H9 (cell line): ENCODE results near the gene FNDC8. TPM values are rescaled to one million over a fixed set of nuclear protein-coding genes. Genes with fewer than 3 reads are reported as not detected.

Experiments used
- DNase-seq: peaks from one replicate; pipeline ENCODE4 v3.0.0-alpha.2; 2017
- H2AFZ ChIP-seq: one replicate; pipeline ENCODE4 v1.6.1; 2013; ENCODE audit warnings: mild to moderate bottlenecking, low read length, control low read depth, moderate library complexity
- H2AK5ac ChIP-seq: 2 replicates; pipeline ENCODE4 v1.6.1; 2013; ENCODE audit warnings: low read length, control low read depth, mixed read lengths; ENCODE audit not compliant: insufficient read length
- H2BK120ac ChIP-seq: one replicate; pipeline ENCODE4 v1.6.1; 2013; ENCODE audit warnings: low read depth, mild to moderate bottlenecking, low read length, control low read depth, inconsistent platforms; ENCODE audit not compliant: poor library complexity, severe bottlenecking
- H2BK12ac ChIP-seq: 2 replicates; pipeline ENCODE4 v1.6.1; 2013; ENCODE audit warnings: low read length, control low read depth, mixed read lengths, low read depth; ENCODE audit not compliant: insufficient read length
- H2BK15ac ChIP-seq: 2 replicates; pipeline ENCODE4 v1.6.1; 2013; ENCODE audit warnings: low read depth, low read length, control low read depth
- H2BK20ac ChIP-seq: one replicate; pipeline ENCODE4 v1.6.1; 2013; ENCODE audit warnings: low read depth, mild to moderate bottlenecking, low read length, control low read depth, inconsistent platforms; ENCODE audit not compliant: poor library complexity, severe bottlenecking
- H2BK5ac ChIP-seq: 2 replicates; pipeline ENCODE4 v1.6.1; 2013; ENCODE audit warnings: low read length, control low read depth, mixed read lengths; ENCODE audit not compliant: insufficient read length
- H3K14ac ChIP-seq: 2 replicates; pipeline ENCODE4 v1.6.1; 2013; ENCODE audit warnings: low read length, control low read depth; ENCODE audit not compliant: insufficient read depth
- H3K18ac ChIP-seq: 2 replicates; pipeline ENCODE4 v1.6.1; 2013; ENCODE audit warnings: low read depth, mild to moderate bottlenecking, mixed read lengths, low read length, control low read depth; ENCODE audit not compliant: insufficient read length
- H3K23ac ChIP-seq: 2 replicates; pipeline ENCODE4 v1.6.1; 2013; ENCODE audit warnings: low read length, control low read depth, mixed read lengths, low read depth; ENCODE audit not compliant: insufficient read length
- H3K23me2 ChIP-seq: 2 replicates; pipeline ENCODE4 v1.6.1; 2013; ENCODE audit warnings: low read depth, mild to moderate bottlenecking, mixed read lengths, low read length, control low read depth; ENCODE audit not compliant: insufficient read length, poor library complexity, severe bottlenecking
- H3K27ac ChIP-seq: 2 replicates; pipeline ENCODE4 v1.5.1; 2013; ENCODE audit warnings: low read length, control low read depth, mixed read lengths, low read depth; ENCODE audit not compliant: insufficient read length
- H3K27me3 ChIP-seq: 2 replicates; pipeline ENCODE4 v1.6.1; 2013; ENCODE audit warnings: low read length, control low read depth, inconsistent platforms; ENCODE audit not compliant: insufficient read depth
- H3K4ac ChIP-seq: 2 replicates; pipeline ENCODE4 v1.6.1; 2013; ENCODE audit warnings: low read depth, mild to moderate bottlenecking, control low read depth, inconsistent platforms, low read length, moderate library complexity
- H3K4me1 ChIP-seq: 2 replicates; pipeline ENCODE4 v1.6.1; 2013; ENCODE audit warnings: low read length, control low read depth, inconsistent platforms; ENCODE audit not compliant: insufficient read depth
- H3K4me2 ChIP-seq: 2 replicates; pipeline ENCODE4 v1.6.1; 2013; ENCODE audit warnings: low read length, control low read depth, mixed read lengths; ENCODE audit not compliant: insufficient read length, insufficient read depth
- H3K56ac ChIP-seq: 2 replicates; pipeline ENCODE4 v1.6.1; 2013; ENCODE audit warnings: low read depth, mild to moderate bottlenecking, mixed read lengths, low read length, control low read depth; ENCODE audit not compliant: insufficient read length
- H3K79me1 ChIP-seq: 2 replicates; pipeline ENCODE4 v1.6.1; 2013; ENCODE audit warnings: low read depth, mild to moderate bottlenecking, moderate library complexity, low read length, control low read depth, inconsistent platforms; ENCODE audit not compliant: insufficient read depth, poor library complexity, severe bottlenecking
- H3K79me2 ChIP-seq: 2 replicates; pipeline ENCODE4 v1.6.1; 2013; ENCODE audit warnings: low read length, control low read depth, inconsistent platforms; ENCODE audit not compliant: insufficient read depth
- H3K9ac ChIP-seq: 2 replicates; pipeline ENCODE4 v1.6.1; 2013; ENCODE audit warnings: low read length, control low read depth, mixed read lengths; ENCODE audit not compliant: insufficient read length; ENCODE audit errors: extremely low read depth
- H3K9me3 ChIP-seq: one replicate; pipeline ENCODE4 v1.6.1; 2013; ENCODE audit warnings: low read depth, low read length, inconsistent platforms; ENCODE audit not compliant: control insufficient read depth
- H3T11ph ChIP-seq: one replicate; pipeline ENCODE4 v1.6.1; 2013; ENCODE audit warnings: mild to moderate bottlenecking, low read length, control low read depth, inconsistent platforms
- H4K20me1 ChIP-seq: one replicate; pipeline ENCODE4 v1.6.1; 2013; ENCODE audit not compliant: control insufficient read depth, insufficient read length, insufficient read depth
- H4K5ac ChIP-seq: 2 replicates; pipeline ENCODE4 v1.6.1; 2013; ENCODE audit warnings: low read depth, mild to moderate bottlenecking, mixed read lengths, low read length, control low read depth; ENCODE audit not compliant: insufficient read length
- H4K8ac ChIP-seq: replicated peaks from 2 replicates; pipeline ENCODE4 v1.6.1; 2013; ENCODE audit warnings: low read length, control low read depth, mixed read lengths, low read depth; ENCODE audit not compliant: insufficient read length
- H4K91ac ChIP-seq: 2 replicates; pipeline ENCODE4 v1.6.1; 2013; ENCODE audit warnings: low read depth, mild to moderate bottlenecking, moderate library complexity, mixed read lengths, low read length, control low read depth; ENCODE audit not compliant: insufficient read length
- H3K27ac Mint-ChIP-seq, 3 experiments: 2 replicates in 2 of 3; 3 replicates in 1 of 3; pipeline ENCODE4 v1.8.0; 2020 to 2021; ENCODE audit warnings: mixed read lengths in 3 of 3, mild to moderate bottlenecking in 1 of 3, moderate library complexity in 1 of 3
- H3K27me3 Mint-ChIP-seq: 2 replicates; pipeline ENCODE4 v1.8.0; 2021; ENCODE audit warnings: low read depth, mild to moderate bottlenecking, moderate library complexity, mixed read lengths
- H3K36me3 Mint-ChIP-seq, 3 experiments: 2 replicates in 2 of 3; 3 replicates in 1 of 3; pipeline ENCODE4 v1.8.0; 2020 to 2021; ENCODE audit warnings: low read depth in 3 of 3, mixed read lengths in 3 of 3; ENCODE audit not compliant: insufficient read depth in 1 of 3
- H3K4me1 Mint-ChIP-seq, 2 experiments: 2 replicates each; pipeline ENCODE4 v1.8.0; 2020; ENCODE audit warnings: mixed read lengths in 2 of 2
- H3K4me3 Mint-ChIP-seq, 2 experiments: 2 replicates in 1 of 2; 3 replicates in 1 of 2; pipeline ENCODE4 v1.8.0; 2020 to 2021; ENCODE audit warnings: mild to moderate bottlenecking in 2 of 2, mixed read lengths in 2 of 2, moderate library complexity in 1 of 2
- H3K9me3 Mint-ChIP-seq, 2 experiments: 2 replicates in 1 of 2; 3 replicates in 1 of 2; pipeline ENCODE4 v1.8.0; 2020; ENCODE audit warnings: mild to moderate bottlenecking in 2 of 2, mixed read lengths in 2 of 2, moderate library complexity in 1 of 2
- WGBS: extraction: QIAGEN DNeasy Blood & Tissue Kit; methylation state at CpG from one replicate; pipeline ENCODE4 v1.1.7; 2013; ENCODE audit warnings: missing lambda C conversion rate, low lambda C conversion rate, mixed read lengths; ENCODE audit not compliant: insufficient read length; ENCODE audit errors: extremely low coverage; 5-methylcytosine and 5-hydroxymethylcytosine counted together
- total RNA-seq: library from RNA; stranded (reverse); gene quantifications from 2 replicates; pipeline ENCODE4 v1.2.1, GENCODE V29; 2021
- TF ChIP-seq, protein P1 (sequence below): fragments of 200-600 bp; sonication (generic); conservative IDR thresholded peaks from 3 replicates; pipeline ENCODE4 v1.8.0; 2021; ENCODE audit warnings: antibody characterized with exemption, mild to moderate bottlenecking

Gene FNDC8
- total RNA-seq, 1 experiment from 2014 or later, result not detected

DNA sequence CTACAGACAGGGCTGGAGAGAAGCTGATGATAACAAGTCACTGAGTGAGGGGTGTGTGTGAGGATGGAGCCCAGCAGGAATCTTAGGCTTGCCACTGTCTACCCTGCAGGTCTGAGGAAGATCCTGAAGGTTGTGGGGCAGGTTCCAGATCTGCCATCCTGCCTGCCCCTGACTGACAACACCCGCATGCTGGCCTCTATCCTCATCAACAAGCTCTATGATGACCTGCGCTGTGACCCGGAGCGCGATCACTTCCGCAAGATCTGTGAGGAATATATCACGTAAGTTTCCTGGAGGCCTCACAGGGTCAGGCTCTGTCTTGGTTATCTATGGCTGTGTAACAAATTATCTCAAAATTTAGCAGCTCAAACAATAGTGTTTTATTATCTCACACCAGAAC is 42.5 kb downstream of the FNDC8 start:
- H3K27me3 ChIP-seq, result no peaks in the 10 kb centered on the region
- DNase-seq, result no peak
- H3K9me3 Mint-ChIP-seq, result no peaks in the 10 kb centered on the region
- no CpG with 5 or more reads among the region's 7 CpGs for WGBS
- no peaks in the 10 kb centered on the region for H3K36me3 Mint-ChIP-seq
- H3K79me2 ChIP-seq, result no peaks in the 10 kb centered on the region
- no peak overlapping the region for H3K27ac ChIP-seq
- H3K79me1 ChIP-seq, result no peaks in the 10 kb centered on the region
- no peak overlapping the region for H2AFZ ChIP-seq
- H3K9ac ChIP-seq, result no peak overlapping the region
- H4K8ac ChIP-seq, result no peak overlapping the region
- no peak overlapping the region for H3K27ac Mint-ChIP-seq
- H3K4me3 Mint-ChIP-seq, result no peak overlapping the region
- H3K4me1 ChIP-seq, result no peaks in the 10 kb centered on the region; the same call in 1 of the 2 replicates
- H3K27me3 Mint-ChIP-seq, result no peaks in the 10 kb centered on the region; the same call in 1 of the 2 replicates
- no peak overlapping the region for H3T11ph ChIP-seq
- H2BK12ac ChIP-seq, result no peak overlapping the region
- H3K4ac ChIP-seq, result no peak overlapping the region
- TF ChIP-seq, protein P1, sequence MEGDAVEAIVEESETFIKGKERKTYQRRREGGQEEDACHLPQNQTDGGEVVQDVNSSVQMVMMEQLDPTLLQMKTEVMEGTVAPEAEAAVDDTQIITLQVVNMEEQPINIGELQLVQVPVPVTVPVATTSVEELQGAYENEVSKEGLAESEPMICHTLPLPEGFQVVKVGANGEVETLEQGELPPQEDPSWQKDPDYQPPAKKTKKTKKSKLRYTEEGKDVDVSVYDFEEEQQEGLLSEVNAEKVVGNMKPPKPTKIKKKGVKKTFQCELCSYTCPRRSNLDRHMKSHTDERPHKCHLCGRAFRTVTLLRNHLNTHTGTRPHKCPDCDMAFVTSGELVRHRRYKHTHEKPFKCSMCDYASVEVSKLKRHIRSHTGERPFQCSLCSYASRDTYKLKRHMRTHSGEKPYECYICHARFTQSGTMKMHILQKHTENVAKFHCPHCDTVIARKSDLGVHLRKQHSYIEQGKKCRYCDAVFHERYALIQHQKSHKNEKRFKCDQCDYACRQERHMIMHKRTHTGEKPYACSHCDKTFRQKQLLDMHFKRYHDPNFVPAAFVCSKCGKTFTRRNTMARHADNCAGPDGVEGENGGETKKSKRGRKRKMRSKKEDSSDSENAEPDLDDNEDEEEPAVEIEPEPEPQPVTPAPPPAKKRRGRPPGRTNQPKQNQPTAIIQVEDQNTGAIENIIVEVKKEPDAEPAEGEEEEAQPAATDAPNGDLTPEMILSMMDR, result no peak
- H2BK120ac ChIP-seq, result no peak overlapping the region
- no peak overlapping the region for H4K91ac ChIP-seq
- no peak overlapping the region for H3K23ac ChIP-seq
- no peaks in the 10 kb centered on the region for H3K23me2 ChIP-seq
- H2BK15ac ChIP-seq, result no peak overlapping the region
- no peak overlapping the region for H3K56ac ChIP-seq
- no peaks in the 10 kb centered on the region for H4K20me1 ChIP-seq
- no peak overlapping the region for H2AK5ac ChIP-seq
- H3K4me1 Mint-ChIP-seq, result peaks cover 7 to 8% of the 10 kb centered on the region in 2 experiments
- H3K4me2 ChIP-seq, result no peak overlapping the region
- H2BK20ac ChIP-seq, result no peak overlapping the region
- H3K14ac ChIP-seq, result no peak overlapping the region
- no peak overlapping the region for H4K5ac ChIP-seq
- H3K9me3 ChIP-seq, result no peaks in the 10 kb centered on the region
- H2BK5ac ChIP-seq, result no peak overlapping the region
- no peak overlapping the region for H3K18ac ChIP-seq
